Gastroesophageal sphincter (tissue), 3 donors: Measurements from ENCODE around the gene UPP2.

Experiments
- POLR2A ChIP-seq, 2 donors: fragments of 450-650 bp; IDR thresholded peaks; one replicate each; pipeline ENCODE4 v1.6.1; 2017; ENCODE audit warnings: antibody characterized with exemption in 2 of 2, mild to moderate bottlenecking in 2 of 2, moderate library complexity in 1 of 2
- POLR2AphosphoS5 ChIP-seq: sonication (generic); formaldehyde crosslinking; IDR thresholded peaks from one replicate; pipeline ENCODE4 v1.6.1; 2017; ENCODE audit warnings: antibody characterized with exemption
- TF ChIP-seq, protein P1 (sequence below), 4 experiments: fragments of 200-600 bp in 2 of 4; fragments of 450-650 bp in 2 of 4; sonication (generic) in 1 of 4; IDR thresholded peaks; one replicate each; pipeline ENCODE4 v1.5.1; 2017 to 2019; ENCODE audit warnings: antibody characterized with exemption in 4 of 4, mild to moderate bottlenecking in 2 of 4, moderate library complexity in 2 of 4

GRCh38 chr2:158174495-158174894 lies 72.8 kb downstream of the UPP2 start:
- no peak for TF ChIP-seq POLR2AphosphoS5
- TF ChIP-seq, protein P1, sequence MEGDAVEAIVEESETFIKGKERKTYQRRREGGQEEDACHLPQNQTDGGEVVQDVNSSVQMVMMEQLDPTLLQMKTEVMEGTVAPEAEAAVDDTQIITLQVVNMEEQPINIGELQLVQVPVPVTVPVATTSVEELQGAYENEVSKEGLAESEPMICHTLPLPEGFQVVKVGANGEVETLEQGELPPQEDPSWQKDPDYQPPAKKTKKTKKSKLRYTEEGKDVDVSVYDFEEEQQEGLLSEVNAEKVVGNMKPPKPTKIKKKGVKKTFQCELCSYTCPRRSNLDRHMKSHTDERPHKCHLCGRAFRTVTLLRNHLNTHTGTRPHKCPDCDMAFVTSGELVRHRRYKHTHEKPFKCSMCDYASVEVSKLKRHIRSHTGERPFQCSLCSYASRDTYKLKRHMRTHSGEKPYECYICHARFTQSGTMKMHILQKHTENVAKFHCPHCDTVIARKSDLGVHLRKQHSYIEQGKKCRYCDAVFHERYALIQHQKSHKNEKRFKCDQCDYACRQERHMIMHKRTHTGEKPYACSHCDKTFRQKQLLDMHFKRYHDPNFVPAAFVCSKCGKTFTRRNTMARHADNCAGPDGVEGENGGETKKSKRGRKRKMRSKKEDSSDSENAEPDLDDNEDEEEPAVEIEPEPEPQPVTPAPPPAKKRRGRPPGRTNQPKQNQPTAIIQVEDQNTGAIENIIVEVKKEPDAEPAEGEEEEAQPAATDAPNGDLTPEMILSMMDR (IDR thresholded peaks at IDR 0.05): no peak
- no peak for TF ChIP-seq POLR2A (IDR thresholded peaks at IDR 0.05)
